ENCODE results near the gene USP17L13.
"Not testable (repeated sequence)": the region's sequence is repeated elsewhere in the genome, so short reads cannot be mapped to it uniquely, and the experiment has no call there.

Gene USP17L13

GRCh38 chr4:9224596-9224995, at the start of gene USP17L13:
TSS of gene USP17L13 (plus strand) at chr4:9224896. CDS start at chr4:9224896, 0 bp downstream.
- in situ Hi-C loops (cut with HindIII; ENCODE audit: low pct_unique_long_range_greater_than_20kb, low sequenced_read_pairs); DNase-seq (ENCODE audit: low read depth in 1 of 2, low spot score in 1 of 2): not testable (repeated sequence)

- in situ Hi-C loops (cut with HindIII; ENCODE audit: low pct_unique_long_range_greater_than_20kb, low sequenced_read_pairs); DNase-seq (ENCODE audit: low read depth in 1 of 2, low spot score in 1 of 2): not testable (repeated sequence)
Observed at GRCh38 chr4:9210357-9210756, 14.3 kb upstream of the USP17L13 start, which contains the start of gene USP17L10. TSS of gene USP17L10 (plus strand) at chr4:9210657. CDS start at chr4:9210657, 0 bp downstream.

- in situ Hi-C loops (cut with HindIII; ENCODE audit: low pct_unique_long_range_greater_than_20kb, low sequenced_read_pairs); DNase-seq (ENCODE audit: low read depth in 1 of 2, low spot score in 1 of 2): not testable (repeated sequence)
Observed at GRCh38 chr4:9214701-9215100, 10.0 kb upstream of the USP17L13 start.

GRCh38 chr4:9215105-9215504, 9.6 kb upstream of the USP17L13 start, which contains the start of gene USP17L11:
TSS of gene USP17L11 (plus strand) at chr4:9215405. CDS start at chr4:9215405, 0 bp downstream.
- DNase-seq (ENCODE audit: low read depth in 1 of 2, low spot score in 1 of 2); in situ Hi-C loops (cut with HindIII; ENCODE audit: low pct_unique_long_range_greater_than_20kb, low sequenced_read_pairs): not testable (repeated sequence)

- in situ Hi-C loops (cut with HindIII; ENCODE audit: low pct_unique_long_range_greater_than_20kb, low sequenced_read_pairs), result not testable (repeated sequence)
Observed at GRCh38 chr4:9219852-9220251, 4.8 kb upstream of the USP17L13 start, which contains the start of gene USP17L12. TSS of gene USP17L12 (plus strand) at chr4:9220152. CDS start at chr4:9220152, 0 bp downstream.

GRCh38 chr4:9230249-9230648, 5.6 kb downstream of the USP17L13 start:
- in situ Hi-C loops (cut with HindIII; ENCODE audit: low pct_unique_long_range_greater_than_20kb, low sequenced_read_pairs); DNase-seq (ENCODE audit: low read depth in 1 of 2, low spot score in 1 of 2): not testable (repeated sequence)

More at GRCh38 chr4:9219852-9220251, 4.8 kb upstream of the USP17L13 start, which contains the start of gene USP17L12:
- DNase-seq (ENCODE audit: low read depth in 1 of 2, low spot score in 1 of 2), result not testable (repeated sequence)

GRCh38 chr4:9234085-9234484, 9.4 kb downstream of the USP17L13 start, which contains the start of gene USP17L15:
TSS of gene USP17L15 (plus strand) at chr4:9234385. CDS start at chr4:9234385, 0 bp downstream.
- DNase-seq (ENCODE audit: low read depth in 1 of 2, low spot score in 1 of 2); in situ Hi-C loops (cut with HindIII; ENCODE audit: low pct_unique_long_range_greater_than_20kb, low sequenced_read_pairs): not testable (repeated sequence)

GRCh38 chr4:9238461-9238860, 13.8 kb downstream of the USP17L13 start:
- in situ Hi-C loops (cut with HindIII; ENCODE audit: low pct_unique_long_range_greater_than_20kb, low sequenced_read_pairs); DNase-seq (ENCODE audit: low read depth in 1 of 2, low spot score in 1 of 2): not testable (repeated sequence)

- DNase-seq (ENCODE audit: low read depth in 1 of 2, low spot score in 1 of 2); in situ Hi-C loops (cut with HindIII; ENCODE audit: low pct_unique_long_range_greater_than_20kb, low sequenced_read_pairs): not testable (repeated sequence)
Observed at GRCh38 chr4:9243579-9243978, 18.9 kb downstream of the USP17L13 start, which contains the start of gene USP17L17. TSS of gene USP17L17 (plus strand) at chr4:9243879. CDS start at chr4:9243879, 0 bp downstream.

GRCh38 chr4:9247953-9248680, 23.4 kb downstream of the USP17L13 start, which contains the start of gene USP17L18:
TSS of gene USP17L18 (plus strand) at chr4:9248630. CDS start at chr4:9248630, 0 bp downstream.
- in situ Hi-C loops (cut with HindIII; ENCODE audit: low pct_unique_long_range_greater_than_20kb, low sequenced_read_pairs); DNase-seq (ENCODE audit: low read depth in 1 of 2, low spot score in 1 of 2): not testable (repeated sequence)

GRCh38 chr4:9253078-9253477, 28.4 kb downstream of the USP17L13 start, which contains the start of gene USP17L19:
TSS of gene USP17L19 (plus strand) at chr4:9253378. CDS start at chr4:9253378, 0 bp downstream.
- in situ Hi-C loops (cut with HindIII; ENCODE audit: low pct_unique_long_range_greater_than_20kb, low sequenced_read_pairs); DNase-seq (ENCODE audit: low read depth in 1 of 2, low spot score in 1 of 2): not testable (repeated sequence)

- DNase-seq (ENCODE audit: low read depth in 1 of 2, low spot score in 1 of 2); in situ Hi-C loops (cut with HindIII; ENCODE audit: low pct_unique_long_range_greater_than_20kb, low sequenced_read_pairs): not testable (repeated sequence)
Observed at GRCh38 chr4:9257824-9258223, 33.1 kb downstream of the USP17L13 start, which contains the start of gene USP17L20. TSS of gene USP17L20 (plus strand) at chr4:9258124. CDS start at chr4:9258124, 0 bp downstream.

- in situ Hi-C loops (cut with HindIII; ENCODE audit: low pct_unique_long_range_greater_than_20kb, low sequenced_read_pairs); DNase-seq (ENCODE audit: low read depth in 1 of 2, low spot score in 1 of 2): not testable (repeated sequence)
Observed at GRCh38 chr4:9262572-9262971, 37.9 kb downstream of the USP17L13 start, which contains the start of gene USP17L21. TSS of gene USP17L21 (plus strand) at chr4:9262872. CDS start at chr4:9262872, 0 bp downstream.

GRCh38 chr4:9267319-9267718, 42.6 kb downstream of the USP17L13 start, which contains the start of gene USP17L22:
TSS of gene USP17L22 (plus strand) at chr4:9267619. CDS start at chr4:9267619, 0 bp downstream.
- in situ Hi-C loops (cut with HindIII; ENCODE audit: low pct_unique_long_range_greater_than_20kb, low sequenced_read_pairs); DNase-seq (ENCODE audit: low read depth in 1 of 2, low spot score in 1 of 2): not testable (repeated sequence)

- DNase-seq (ENCODE audit: low read depth in 1 of 2, low spot score in 1 of 2); in situ Hi-C loops (cut with HindIII; ENCODE audit: low pct_unique_long_range_greater_than_20kb, low sequenced_read_pairs): not testable (repeated sequence)
Observed at GRCh38 chr4:9271719-9272118, 47.0 kb downstream of the USP17L13 start.
